KMS-11 (cell line): Measurements from ENCODE around the gene CYB5RL.

ENCODE experiments used
- H2AFZ ChIP-seq: fragments of 200-600 bp; sonication (generic); 2 replicates; pipeline ENCODE4 v1.6.1; 2016; ENCODE audit warnings: antibody characterized with exemption, mixed run types, low read depth
- H3K27ac ChIP-seq: fragments of 200-600 bp; sonication (generic); 2 replicates; pipeline ENCODE4 v1.6.1; 2016; ENCODE audit warnings: mild to moderate bottlenecking, mixed run types
- H3K27me3 ChIP-seq: fragments of 200-600 bp; sonication (generic); 2 replicates; pipeline ENCODE4 v1.6.1; 2017; ENCODE audit warnings: mild to moderate bottlenecking, low read depth, mixed run types, moderate library complexity; ENCODE audit not compliant: insufficient read depth
- H3K36me3 ChIP-seq: fragments of 200-600 bp; sonication (generic); 2 replicates; pipeline ENCODE4 v1.6.1; 2017; ENCODE audit warnings: mild to moderate bottlenecking, mixed run types; ENCODE audit not compliant: insufficient read depth
- H3K4me1 ChIP-seq: fragments of 200-600 bp; sonication (generic); 2 replicates; pipeline ENCODE4 v1.6.1; 2016; ENCODE audit warnings: mild to moderate bottlenecking, low read depth, mixed run types; ENCODE audit not compliant: poor library complexity, severe bottlenecking
- H3K4me2 ChIP-seq: fragments of 200-600 bp; sonication (generic); 2 replicates; pipeline ENCODE4 v1.7.0; 2016; ENCODE audit warnings: mild to moderate bottlenecking, mixed run types
- H3K4me3 ChIP-seq: fragments of 200-600 bp; sonication (generic); IDR thresholded peaks from 2 replicates; pipeline ENCODE4 v1.6.1; 2017; ENCODE audit warnings: low read depth, low read length, mixed read lengths; ENCODE audit not compliant: insufficient read depth
- H3K79me2 ChIP-seq: fragments of 200-600 bp; sonication (generic); 2 replicates; pipeline ENCODE4 v1.6.1; 2016; ENCODE audit warnings: low read depth, mixed run types; ENCODE audit not compliant: insufficient read depth
- H3K9ac ChIP-seq: fragments of 200-600 bp; sonication (generic); 2 replicates; pipeline ENCODE4 v1.6.1; 2016; ENCODE audit warnings: mild to moderate bottlenecking, mixed run types
- H4K20me1 ChIP-seq: fragments of 200-600 bp; sonication (generic); 2 replicates; pipeline ENCODE4 v1.6.1; 2016; ENCODE audit warnings: mild to moderate bottlenecking, mixed run types; ENCODE audit not compliant: insufficient read depth
- CTCF ChIP-seq: fragments of 200-600 bp; sonication (generic); conservative IDR thresholded peaks from 2 replicates; pipeline ENCODE4 v1.6.1; 2017; ENCODE audit warnings: low read depth, mild to moderate bottlenecking, antibody characterized with exemption, low read length, moderate library complexity, mixed read lengths

The CYB5RL gene

GRCh38 chr1:54180701-54181360 is 19.0 kb downstream of the CYB5RL start:
- Histone ChIP-seq H3K4me2 (no peak overlapping the region), H3K4me3 (no peak overlapping the region), H2AFZ (no peak overlapping the region), H3K27me3 (no peaks in the 10 kb centered on the region), H4K20me1 (no peaks in the 10 kb centered on the region), H3K4me1 (no peaks in the 10 kb centered on the region), H3K27ac (no peak overlapping the region), H3K79me2 (no peaks in the 10 kb centered on the region), H3K36me3 (no peaks in the 10 kb centered on the region), H3K9ac (no peak overlapping the region)
- no peak for TF ChIP-seq CTCF

- Histone ChIP-seq H3K27me3 (no peaks in the 10 kb centered on the region), H3K9ac (no peak overlapping the region), H3K4me3 (no peak overlapping the region), H3K79me2 (no peaks in the 10 kb centered on the region), H3K4me1 (no peaks in the 10 kb centered on the region), H3K4me2 (no peak overlapping the region), H2AFZ (no peak overlapping the region), H3K36me3 (no peaks in the 10 kb centered on the region), H3K27ac (no peak overlapping the region), H4K20me1 (no peaks in the 10 kb centered on the region)
- no peak for TF ChIP-seq CTCF
Observed at GRCh38 chr1:54178296-54179070, 21.3 kb downstream of the CYB5RL start.

- H3K27me3 ChIP-seq = no peaks in the 10 kb centered on the region
- no peak for TF ChIP-seq CTCF
- no peak overlapping the region for H2AFZ ChIP-seq
- H3K79me2 ChIP-seq = no peaks in the 10 kb centered on the region
- H3K27ac ChIP-seq = no peak overlapping the region
- H3K4me1 ChIP-seq = no peaks in the 10 kb centered on the region
- H3K4me2 ChIP-seq = no peak overlapping the region
- no peaks in the 10 kb centered on the region for H3K36me3 ChIP-seq
- no peak overlapping the region for H3K4me3 ChIP-seq
- no peaks in the 10 kb centered on the region for H4K20me1 ChIP-seq
- no peak overlapping the region for H3K9ac ChIP-seq
Observed at GRCh38 chr1:54177726-54178125, 22.1 kb downstream of the CYB5RL start.

- Histone ChIP-seq H3K4me2 (no peak overlapping the region), H3K4me1 (no peaks in the 10 kb centered on the region), H3K27ac (no peak overlapping the region), H3K4me3 (no peak overlapping the region), H3K9ac (no peak overlapping the region), H2AFZ (no peak overlapping the region), H3K79me2 (no peaks in the 10 kb centered on the region), H4K20me1 (no peaks in the 10 kb centered on the region), H3K27me3 (no peaks in the 10 kb centered on the region), H3K36me3 (no peaks in the 10 kb centered on the region)
- no peak for TF ChIP-seq CTCF
Observed at GRCh38 chr1:54176621-54177327, 23.1 kb downstream of the CYB5RL start.
